LNCaP clone FGC (cell line): Measurements from ENCODE around the gene ATP12A.

Experiments
- DNase-seq: peaks from one replicate; pipeline ENCODE4 v3.0.0-alpha.2; 2011; ENCODE audit warnings: low read depth
- H3K4me3 ChIP-seq: 2 replicates; pipeline ENCODE4 v1.5.1; 2011; ENCODE audit warnings: mild to moderate bottlenecking, low read depth, low read length, control low read depth
- TF ChIP-seq, protein P1 (sequence below): IDR thresholded peaks from 2 replicates; pipeline ENCODE4 v1.5.1; 2012; ENCODE audit warnings: mild to moderate bottlenecking; ENCODE audit not compliant: control insufficient read depth, insufficient read depth; ENCODE audit errors: extremely low read depth

ATP12A gene

DNA sequence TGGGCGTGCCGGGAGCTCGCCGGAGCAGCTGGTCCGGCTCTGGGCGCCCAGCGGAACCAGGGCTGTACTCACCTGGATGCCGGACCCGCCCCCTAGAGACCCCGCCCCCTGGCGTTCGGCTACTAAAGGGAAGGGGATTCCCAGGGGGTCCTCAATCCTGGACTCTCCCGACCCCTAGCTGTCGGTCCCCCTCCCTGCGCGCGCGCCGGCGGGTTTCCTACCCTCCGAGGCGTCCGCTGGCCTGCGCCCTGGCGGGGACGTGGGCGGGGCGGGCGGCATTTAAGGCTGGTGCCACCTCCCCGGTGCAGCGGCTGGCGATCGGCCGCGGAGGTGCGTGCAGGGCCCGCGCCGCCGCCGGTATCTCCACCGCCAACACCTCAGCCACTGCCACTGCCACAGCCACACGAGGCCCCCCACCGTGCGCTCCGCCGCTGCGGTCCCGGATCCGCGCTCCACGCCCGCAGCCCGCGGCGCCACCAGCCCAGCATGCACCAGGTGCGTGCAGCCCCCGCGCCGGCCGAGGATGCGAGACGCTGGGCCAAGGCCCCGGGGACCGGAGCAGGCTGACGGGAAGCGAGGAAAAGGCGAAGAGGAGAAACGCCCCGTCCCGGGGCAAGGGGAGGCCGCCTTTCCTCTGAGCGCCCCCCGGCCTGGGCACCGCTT lies at the start of gene ATP12A:
ATP12A (plus strand) TSS at position 151 of the 663 bp plus-strand sequence; CDS start at position 487, 336 bp downstream.
- H3K4me3 ChIP-seq = peak within 1 kb of the TSS; percentile 52
- TF ChIP-seq, protein P1, sequence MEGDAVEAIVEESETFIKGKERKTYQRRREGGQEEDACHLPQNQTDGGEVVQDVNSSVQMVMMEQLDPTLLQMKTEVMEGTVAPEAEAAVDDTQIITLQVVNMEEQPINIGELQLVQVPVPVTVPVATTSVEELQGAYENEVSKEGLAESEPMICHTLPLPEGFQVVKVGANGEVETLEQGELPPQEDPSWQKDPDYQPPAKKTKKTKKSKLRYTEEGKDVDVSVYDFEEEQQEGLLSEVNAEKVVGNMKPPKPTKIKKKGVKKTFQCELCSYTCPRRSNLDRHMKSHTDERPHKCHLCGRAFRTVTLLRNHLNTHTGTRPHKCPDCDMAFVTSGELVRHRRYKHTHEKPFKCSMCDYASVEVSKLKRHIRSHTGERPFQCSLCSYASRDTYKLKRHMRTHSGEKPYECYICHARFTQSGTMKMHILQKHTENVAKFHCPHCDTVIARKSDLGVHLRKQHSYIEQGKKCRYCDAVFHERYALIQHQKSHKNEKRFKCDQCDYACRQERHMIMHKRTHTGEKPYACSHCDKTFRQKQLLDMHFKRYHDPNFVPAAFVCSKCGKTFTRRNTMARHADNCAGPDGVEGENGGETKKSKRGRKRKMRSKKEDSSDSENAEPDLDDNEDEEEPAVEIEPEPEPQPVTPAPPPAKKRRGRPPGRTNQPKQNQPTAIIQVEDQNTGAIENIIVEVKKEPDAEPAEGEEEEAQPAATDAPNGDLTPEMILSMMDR = no peak

DNA sequence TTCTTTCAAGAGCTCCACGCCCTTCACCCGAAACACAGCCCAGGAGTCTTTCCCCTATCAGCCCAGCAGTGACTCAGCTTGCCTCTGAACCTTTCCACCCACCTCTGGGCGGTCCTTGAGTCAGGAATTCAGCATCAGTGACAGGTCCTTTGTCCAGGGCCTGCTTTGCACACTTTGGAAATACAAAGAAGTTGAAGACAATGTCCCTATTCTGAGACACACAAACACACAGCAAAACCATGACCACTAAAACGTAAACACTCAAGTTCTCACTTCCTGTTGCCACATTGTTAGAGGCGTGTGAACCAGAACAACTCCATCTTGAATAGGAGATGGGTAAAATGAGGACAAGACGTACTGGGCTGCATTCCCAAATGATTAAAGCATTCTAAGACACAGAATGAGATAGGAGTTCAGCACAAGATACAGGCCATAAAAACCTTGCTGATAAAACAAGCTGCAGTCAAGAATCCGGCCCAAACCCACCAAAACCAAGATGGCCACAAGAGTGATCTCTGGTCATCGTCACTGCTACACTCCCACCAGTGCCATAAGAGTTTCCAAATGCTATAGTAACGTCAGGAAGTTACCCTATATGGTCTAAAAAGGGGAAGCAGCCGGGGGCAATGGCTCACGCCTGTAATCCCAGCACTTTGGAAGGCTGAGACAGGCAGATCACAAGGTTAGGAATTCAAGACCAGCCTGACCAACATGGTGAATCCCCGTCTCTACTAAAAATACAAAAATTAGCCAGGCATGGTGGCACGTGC lies 49.2 kb upstream of the ATP12A start:
- no peak overlapping the region for H3K4me3 ChIP-seq
- TF ChIP-seq, protein P1 = no peak
- no peak for DNase-seq

More for the DNA sequence above, at the start of gene ATP12A:
- DNase-seq = no peak

DNA sequence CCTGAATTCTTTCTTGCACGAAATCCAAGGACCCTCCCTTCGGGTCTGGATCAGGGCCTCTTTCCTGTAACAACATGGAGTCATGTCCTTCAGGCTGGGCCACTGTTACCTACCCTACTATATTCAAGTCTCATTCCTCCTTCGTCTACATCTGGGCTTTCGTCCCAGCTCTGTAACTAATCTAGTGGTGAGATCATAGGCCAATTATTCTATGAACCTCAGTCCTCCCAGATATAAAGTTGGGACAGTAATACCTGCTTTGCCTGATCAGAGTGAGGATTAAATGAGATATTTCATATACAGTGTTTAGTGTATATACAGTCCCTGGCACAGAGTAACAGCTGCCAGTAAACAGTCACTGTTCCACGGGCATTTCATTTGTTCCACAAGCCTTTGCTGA lies 48.3 kb upstream of the ATP12A start:
- DNase-seq = no peak
- TF ChIP-seq, protein P1 = no peak
- no peak overlapping the region for H3K4me3 ChIP-seq

DNA sequence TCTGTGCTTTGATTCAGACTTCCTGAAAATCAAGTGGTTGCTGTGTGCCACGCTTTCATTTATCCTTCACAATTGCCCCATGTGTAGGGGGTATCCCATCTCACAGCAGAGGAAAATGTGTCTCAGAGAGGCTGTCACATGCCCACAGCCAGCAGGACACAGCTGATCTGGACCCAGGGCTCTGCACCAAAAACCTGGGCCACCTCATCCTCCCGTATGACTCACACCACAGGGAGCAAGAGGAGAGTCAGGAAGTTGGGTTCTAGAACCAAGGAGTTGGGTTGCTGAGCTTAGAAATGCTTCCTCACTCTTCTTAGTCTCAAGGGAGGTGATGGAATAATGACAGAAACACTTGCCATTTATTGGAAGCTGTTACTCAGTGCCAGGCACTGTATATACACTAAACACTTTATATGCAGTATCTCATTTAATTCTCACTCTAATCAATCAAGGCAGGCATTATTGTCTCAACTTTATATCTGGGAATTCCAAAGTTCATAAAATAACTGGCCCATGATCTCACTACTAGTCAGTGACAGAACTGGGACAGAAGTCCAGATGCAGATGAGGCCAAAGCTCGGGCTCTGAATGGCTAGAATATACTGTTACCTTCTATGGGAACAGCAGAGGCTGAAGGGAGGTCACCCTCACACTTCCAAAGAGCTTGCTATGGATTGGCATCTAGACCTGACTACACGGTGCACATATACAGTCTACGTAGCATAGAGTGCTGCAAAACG lies 47.7 kb upstream of the ATP12A start:
- no peak overlapping the region for H3K4me3 ChIP-seq
- TF ChIP-seq, protein P1 = no peak
- DNase-seq = no peak

DNA sequence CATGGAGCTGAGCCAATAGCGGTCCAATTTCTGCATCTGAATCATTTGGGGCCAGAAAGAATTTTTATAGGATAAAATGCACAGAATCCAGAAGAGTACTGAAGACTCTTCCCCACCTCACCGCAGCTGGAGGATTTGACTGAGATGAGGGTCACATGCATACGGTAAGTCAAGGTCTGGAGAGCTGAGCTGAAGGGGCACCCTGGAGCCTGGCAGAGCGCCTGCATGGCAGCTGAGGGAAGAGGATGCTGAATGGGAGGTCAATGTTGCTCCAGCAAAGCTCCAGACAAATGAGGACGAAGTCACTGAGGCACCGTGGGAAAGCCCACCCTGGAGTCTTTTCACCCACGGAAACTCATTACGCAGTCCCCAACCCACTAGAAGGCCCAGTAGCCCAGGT lies 43.4 kb upstream of the ATP12A start:
- H3K4me3 ChIP-seq = no peak overlapping the region
- no peak for DNase-seq
- TF ChIP-seq, protein P1 = no peak

DNA sequence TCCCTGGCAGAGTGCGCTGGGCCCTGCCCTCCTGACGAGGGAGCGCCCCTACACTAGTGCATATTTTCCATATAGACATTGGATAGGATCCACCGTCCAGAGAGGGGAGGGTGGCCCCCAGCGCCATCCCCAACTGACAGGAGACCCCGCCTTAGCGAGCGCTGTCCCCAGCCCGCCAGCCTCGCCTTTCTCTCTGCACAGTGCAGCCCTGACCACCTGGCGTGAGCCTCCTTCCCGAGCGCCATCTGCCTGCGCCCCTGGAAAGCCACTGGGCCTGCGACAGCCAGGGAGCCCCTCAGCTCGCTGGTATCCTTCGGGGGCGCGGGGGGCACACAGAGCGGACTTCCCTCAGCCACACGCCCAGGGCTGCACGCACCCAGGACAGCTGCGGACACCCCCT lies 42.1 kb upstream of the ATP12A start:
- no peak overlapping the region for H3K4me3 ChIP-seq
- TF ChIP-seq, protein P1 = no peak
- DNase-seq = no peak
